Osteocyte (in vitro differentiated cells): Measurements from ENCODE around the gene ADPRM. TPM values are rescaled to one million over a fixed set of nuclear protein-coding genes. Genes with fewer than 3 reads are reported as not detected.
"Not testable (repeated sequence)": the region's sequence is repeated elsewhere in the genome, so short reads cannot be mapped to it uniquely, and the experiment has no call there.

Source experiments
- DNase-seq: peaks from one replicate; pipeline ENCODE4 v3.0.0; 2021; ENCODE audit warnings: mixed read lengths; ENCODE audit not compliant: unreplicated experiment; ENCODE audit errors: extremely low spot score
- H3K27ac Mint-ChIP-seq: one replicate; pipeline ENCODE4 v1.8.0; 2021; ENCODE audit warnings: mild to moderate bottlenecking, mixed read lengths; ENCODE audit not compliant: unreplicated experiment
- H3K27me3 Mint-ChIP-seq: one replicate; pipeline ENCODE4 v1.8.0; 2021; ENCODE audit warnings: mixed read lengths; ENCODE audit not compliant: unreplicated experiment
- H3K36me3 Mint-ChIP-seq: one replicate; pipeline ENCODE4 v1.8.0; 2021; ENCODE audit warnings: mixed read lengths; ENCODE audit not compliant: unreplicated experiment
- H3K4me1 Mint-ChIP-seq: one replicate; pipeline ENCODE4 v1.8.0; 2021; ENCODE audit warnings: mixed read lengths; ENCODE audit not compliant: unreplicated experiment
- H3K4me3 Mint-ChIP-seq: one replicate; pipeline ENCODE4 v1.8.0; 2021; ENCODE audit warnings: mild to moderate bottlenecking, moderate library complexity, mixed read lengths; ENCODE audit not compliant: unreplicated experiment
- H3K9me3 Mint-ChIP-seq: one replicate; pipeline ENCODE4 v1.8.0; 2021; ENCODE audit warnings: mixed read lengths; ENCODE audit not compliant: unreplicated experiment
- total RNA-seq: library from RNA; stranded (reverse); gene quantifications from 2 replicates; pipeline ENCODE4 v1.2.1, GENCODE V29; 2021
- TF ChIP-seq, protein P1 (sequence below): fragments of 200-600 bp; sonication (generic); IDR thresholded peaks from 2 replicates; pipeline ENCODE4 v1.5.0; 2021; ENCODE audit warnings: antibody characterized with exemption, mild to moderate bottlenecking, moderate library complexity

Gene ADPRM
- total RNA-seq, 1 donor from 2014 or later, result 13.1 TPM

DNA sequence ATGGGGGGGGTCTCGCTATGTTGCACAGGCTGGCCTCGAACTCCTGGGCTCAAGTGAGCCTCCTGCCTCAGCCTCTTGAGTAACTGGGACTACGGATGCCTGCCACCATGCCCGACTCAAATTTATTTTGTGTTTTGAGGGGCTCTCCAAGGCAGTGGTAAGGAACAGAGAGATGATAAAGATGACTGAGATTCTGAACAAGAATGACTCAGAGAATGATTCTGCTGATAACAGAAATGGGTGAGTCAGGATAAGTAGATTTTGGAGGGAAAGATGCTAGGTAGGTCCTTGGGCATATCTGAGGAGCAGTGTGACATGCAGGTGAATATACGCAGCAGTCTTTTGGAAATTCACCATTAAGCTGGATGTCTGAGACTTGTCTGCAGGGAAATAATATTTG, 29.8 kb downstream of the ADPRM start:
- no peak for DNase-seq
- Mint-ChIP-seq H3K27ac (no peak overlapping the region), H3K4me1 (peaks cover 14% of the 10 kb centered on the region), H3K36me3 (peaks cover 5% of the 10 kb centered on the region), H3K9me3 (no peaks in the 10 kb centered on the region), H3K4me3 (no peak overlapping the region), H3K27me3 (no peaks in the 10 kb centered on the region)
- TF ChIP-seq, protein P1, sequence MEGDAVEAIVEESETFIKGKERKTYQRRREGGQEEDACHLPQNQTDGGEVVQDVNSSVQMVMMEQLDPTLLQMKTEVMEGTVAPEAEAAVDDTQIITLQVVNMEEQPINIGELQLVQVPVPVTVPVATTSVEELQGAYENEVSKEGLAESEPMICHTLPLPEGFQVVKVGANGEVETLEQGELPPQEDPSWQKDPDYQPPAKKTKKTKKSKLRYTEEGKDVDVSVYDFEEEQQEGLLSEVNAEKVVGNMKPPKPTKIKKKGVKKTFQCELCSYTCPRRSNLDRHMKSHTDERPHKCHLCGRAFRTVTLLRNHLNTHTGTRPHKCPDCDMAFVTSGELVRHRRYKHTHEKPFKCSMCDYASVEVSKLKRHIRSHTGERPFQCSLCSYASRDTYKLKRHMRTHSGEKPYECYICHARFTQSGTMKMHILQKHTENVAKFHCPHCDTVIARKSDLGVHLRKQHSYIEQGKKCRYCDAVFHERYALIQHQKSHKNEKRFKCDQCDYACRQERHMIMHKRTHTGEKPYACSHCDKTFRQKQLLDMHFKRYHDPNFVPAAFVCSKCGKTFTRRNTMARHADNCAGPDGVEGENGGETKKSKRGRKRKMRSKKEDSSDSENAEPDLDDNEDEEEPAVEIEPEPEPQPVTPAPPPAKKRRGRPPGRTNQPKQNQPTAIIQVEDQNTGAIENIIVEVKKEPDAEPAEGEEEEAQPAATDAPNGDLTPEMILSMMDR, result no peak

DNA sequence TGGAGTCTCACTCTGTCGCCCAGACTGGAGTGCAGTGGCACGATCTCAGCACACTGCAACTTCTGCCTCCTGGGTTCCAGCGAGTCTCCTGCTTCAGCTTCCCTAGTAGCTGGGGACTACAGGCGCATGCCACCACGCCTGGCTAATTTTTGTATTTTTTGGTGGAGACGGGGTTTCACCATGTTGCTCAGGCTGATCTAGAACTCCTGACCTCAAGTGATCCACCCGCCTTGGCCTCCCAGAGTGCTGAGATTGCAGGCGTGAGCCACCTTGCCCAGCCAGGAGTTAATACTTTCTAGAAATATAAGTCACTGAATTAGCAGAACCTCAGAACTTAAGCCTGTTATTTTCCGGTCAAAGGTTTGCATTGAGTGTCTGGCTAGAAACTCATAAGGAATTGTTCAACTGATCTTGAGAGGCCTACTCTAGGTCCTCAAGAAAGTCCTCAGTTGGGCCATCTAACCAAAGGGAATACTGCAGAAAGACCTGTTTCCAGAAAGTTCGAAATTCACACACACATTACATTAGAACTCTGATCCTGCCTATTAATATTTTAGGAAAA, 31.0 kb downstream of the ADPRM start:
- no peak for DNase-seq
- Mint-ChIP-seq H3K4me3 (no peak overlapping the region), H3K36me3 (peaks cover 3% of the 10 kb centered on the region), H3K27ac (peak overlapping the region; percentile 81), H3K9me3 (no peaks in the 10 kb centered on the region), H3K27me3 (peaks cover 2% of the 10 kb centered on the region), H3K4me1 (peaks cover 14% of the 10 kb centered on the region)
- TF ChIP-seq, protein P1, result no peak

DNA sequence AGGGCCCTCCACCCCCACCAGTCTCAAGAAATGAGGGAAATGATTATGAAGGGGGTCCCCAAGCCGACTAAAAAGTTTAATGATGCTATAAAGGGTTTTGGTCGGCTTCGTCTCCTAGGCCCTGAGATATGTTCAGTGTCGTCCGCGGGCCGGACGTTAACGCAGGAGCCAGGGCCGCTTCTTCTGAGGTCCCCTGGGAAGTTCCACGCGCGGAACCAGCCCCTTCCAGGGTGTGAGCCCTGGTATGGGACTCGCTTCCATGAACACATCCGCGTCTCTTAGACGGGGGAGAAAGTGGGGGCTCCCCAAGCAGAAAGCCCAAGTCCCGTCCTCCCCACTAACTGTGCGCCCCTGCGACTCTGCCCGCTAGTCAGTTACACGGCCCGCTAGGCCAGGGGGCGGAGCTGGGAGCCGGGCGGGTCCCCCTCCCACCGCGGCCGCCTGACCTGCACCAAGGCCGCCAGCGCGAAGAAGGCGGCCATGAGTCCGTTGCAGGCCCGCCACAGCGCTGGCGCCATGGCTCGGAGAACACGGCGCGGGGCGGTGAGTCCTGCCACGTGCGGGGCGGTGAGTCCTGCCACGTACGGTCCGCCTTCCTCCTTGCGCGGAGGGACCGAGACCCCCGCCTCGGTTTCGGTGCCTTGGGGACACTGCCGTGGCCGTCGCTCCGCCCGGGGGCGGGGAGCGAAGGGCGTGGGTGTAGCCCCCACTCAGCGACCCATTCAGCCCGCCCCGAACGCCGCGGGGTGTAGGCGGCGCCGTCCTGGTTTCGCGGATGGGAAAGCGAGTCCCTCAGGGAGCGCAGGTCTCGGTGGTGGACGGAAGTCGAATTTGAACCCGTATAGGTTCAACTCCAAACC, 32.2 kb downstream of the ADPRM start, which contains the start of gene TMEM220:
TMEM220 (minus strand) TSS at position 690 of the 860 bp plus-strand sequence; CDS start at position 518, 172 bp downstream.
- DNase-seq, result peak; percentile 91
- H3K36me3 Mint-ChIP-seq, result no peaks in the 10 kb centered on the region
- peaks cover 14% of the 10 kb centered on the region for H3K4me1 Mint-ChIP-seq
- TF ChIP-seq, protein P1, result no peak
- H3K4me3 Mint-ChIP-seq, result peak within 1 kb of the TSS; percentile 90
- H3K27ac Mint-ChIP-seq, result peak within 1 kb of the TSS; percentile 96
- H3K27me3 Mint-ChIP-seq, result peaks cover 2% of the 10 kb centered on the region
- H3K9me3 Mint-ChIP-seq, result no peaks in the 10 kb centered on the region

GRCh38 chr17:10730247-10730646, 32.9 kb downstream of the ADPRM start:
- Mint-ChIP-seq H3K4me3 (peak overlapping the region; percentile 90), H3K27ac (peak overlapping the region; percentile 96), H3K4me1 (peaks cover 14% of the 10 kb centered on the region)
- DNase-seq, result peak; percentile 73
- not testable (repeated sequence) for H3K36me3 Mint-ChIP-seq, H3K27me3 Mint-ChIP-seq, H3K9me3 Mint-ChIP-seq

- DNase-seq, result peak; percentile 49
- Mint-ChIP-seq H3K36me3 (no peaks in the 10 kb centered on the region), H3K4me1 (peaks cover 14% of the 10 kb centered on the region), H3K27ac (no peak overlapping the region), H3K4me3 (peak overlapping the region; percentile 69), H3K9me3 (no peaks in the 10 kb centered on the region), H3K27me3 (peaks cover 2% of the 10 kb centered on the region)
- TF ChIP-seq, protein P1, result no peak
Measured at GRCh38 chr17:10731408-10731879, 34.0 kb downstream of the ADPRM start.

DNA sequence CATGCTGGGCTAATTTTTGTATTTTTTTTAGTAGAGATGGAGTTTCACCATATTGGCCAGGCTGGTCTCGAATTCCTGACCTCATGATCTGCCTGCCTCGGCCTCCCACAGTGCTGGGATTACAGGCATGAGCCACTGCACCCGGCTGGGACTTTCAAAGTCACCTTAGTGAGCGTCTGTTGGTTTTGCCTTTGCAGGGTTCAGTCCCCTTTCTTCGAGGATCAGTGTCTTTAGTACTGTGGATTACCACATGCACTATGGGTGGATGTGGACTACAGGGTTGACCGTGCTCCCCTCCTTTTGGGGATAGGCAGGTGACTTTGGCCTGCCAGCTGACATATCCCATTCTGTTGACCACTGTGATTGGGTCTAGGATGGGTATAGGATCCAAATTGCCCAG, 34.7 kb downstream of the ADPRM start:
- not testable (repeated sequence) for H3K4me3 Mint-ChIP-seq, H3K9me3 Mint-ChIP-seq, H3K27me3 Mint-ChIP-seq, H3K27ac Mint-ChIP-seq, H3K36me3 Mint-ChIP-seq
- H3K4me1 Mint-ChIP-seq, result peaks cover 15% of the 10 kb centered on the region
- peak; percentile 51 for DNase-seq
